ENCODE data around the gene NFASC. TPM values are rescaled to one million over a fixed set of nuclear protein-coding genes. Genes with fewer than 3 reads are reported as not detected.

Gene NFASC
- total and polyA plus RNA-seq, 9 of the 15 experiments (the other 6 are each of a cell fraction or from before 2014, with no cell fraction given), result 0.03 to 0.16 (median 0.06) TPM; not detected in 6

- TF ChIP-seq TAF1 (IDR thresholded peaks at IDR 0.05; ENCODE audit: control insufficient read depth, extremely low read depth, insufficient read depth, low read length, severe bottlenecking) (no peak), BACH1 (tag; IDR thresholded peaks at IDR 0.05) (no peak), GTF2E2 (tag; IDR thresholded peaks at IDR 0.05) (no peak), ZNF644 (tag; IDR thresholded peaks at IDR 0.05; ENCODE audit: low read depth) (no peak), L3MBTL2 (IDR thresholded peaks at IDR 0.05) (peak; percentile 41; the same call in 1 of the 2 replicates), ZC3H4 (CRISPR knock-in tag; IDR thresholded peaks at IDR 0.05; ENCODE audit: borderline replicate concordance) (no peak), MEF2D (tag; conservative IDR thresholded peaks at IDR 0.05; ENCODE audit: low read depth) (no peak), IRF2 (CRISPR knock-in tag; IDR thresholded peaks at IDR 0.05) (no peak), BMI1 (IDR thresholded peaks at IDR 0.05; ENCODE audit: low read length) (no peak), NR2F6 (CRISPR knock-in tag; IDR thresholded peaks at IDR 0.05) (no peak), ATF2 (CRISPR knock-in tag; IDR thresholded peaks at IDR 0.05) (no peak), NR2C2 (CRISPR knock-in tag; IDR thresholded peaks at IDR 0.05) (no peak), NR2C2 (tag; IDR thresholded peaks at IDR 0.05) (no peak), CEBPB (tag; IDR thresholded peaks at IDR 0.05) (no peak), SMAD2 (IDR thresholded peaks at IDR 0.05; ENCODE audit: low read depth, low read length) (no peak), HMG20A (CRISPR knock-in tag; conservative IDR thresholded peaks at IDR 0.05) (no peak), RBM15 (IDR thresholded peaks at IDR 0.05; ENCODE audit: insufficient read depth, low read length) (no peak), SRSF3 (IDR thresholded peaks at IDR 0.05; ENCODE audit: insufficient read depth, low read length) (no peak), KLF16 (IDR thresholded peaks at IDR 0.05) (peak; percentile 62; the same call in 1 of the 2 replicates), SMAD4 (CRISPR knock-in tag; conservative IDR thresholded peaks at IDR 0.05) (no peak), MITF (IDR thresholded peaks at IDR 0.05) (peak; percentile 51), ZNF655 (CRISPR knock-in tag; IDR thresholded peaks at IDR 0.05) (no peak), ZNF124 (CRISPR knock-in tag; IDR thresholded peaks at IDR 0.05) (no peak), SUPT5H (IDR thresholded peaks at IDR 0.05) (no peak), NFE2L1 (tag; IDR thresholded peaks at IDR 0.05; ENCODE audit: borderline replicate concordance, low read depth) (no peak), XRCC5 (IDR thresholded peaks at IDR 0.05; ENCODE audit: low read depth, low read length) (0 out of 2 replicates have a peak, but pooled peaks have one; percentile 43)
These were observed 71.0 kb downstream of the NFASC start (continued) for GRCh38 chr1:204941421-204942338.

Data from K562 (cell line).